ENCODE results near the gene MRPL54.

GRCh38 chr19:3778899-3779723 is 16.6 kb downstream of the MRPL54 start:
- TF ChIP-seq CTCF (conservative IDR thresholded peaks at IDR 0.05) (no peak), ZFX (IDR thresholded peaks at IDR 0.05) (no peak)

All from C4-2B (cell line).